Esophagus squamous epithelium (tissue), 5 donors: ENCODE measurements around the gene PSAT1. TPM values are rescaled to one million over a fixed set of nuclear protein-coding genes. Genes with fewer than 3 reads are reported as not detected.

Source experiments
- DNase-seq: peaks from one replicate; lab custom pipeline; 2025; lab: John Stamatoyannopoulos, UW
- H3K27ac ChIP-seq, 4 donors: fragments of 200-600 bp; sonication (generic); one replicate each; pipeline ENCODE4 v1.5.1; 2016 to 2019; ENCODE audit warnings: mild to moderate bottlenecking in 1 of 4
- H3K27me3 ChIP-seq, 4 donors: fragments of 200-600 bp; sonication (generic); 1 replicate in 3 of 4; 2 replicates in 1 of 4; pipeline versions ENCODE4 v1.5.1 to v1.6.0; 2017 to 2021; ENCODE audit warnings: antibody characterized with exemption in 1 of 4
- H3K36me3 ChIP-seq, 3 donors: fragments of 200-600 bp; sonication (generic); one replicate each; pipeline ENCODE4 v1.5.1; 2016 to 2019
- H3K4me1 ChIP-seq, 3 donors: fragments of 200-600 bp; sonication (generic); one replicate each; pipeline ENCODE4 v1.5.1; 2017 to 2019
- H3K4me3 ChIP-seq, 4 donors: fragments of 200-600 bp; sonication (generic); 1 replicate in 3 of 4; 2 replicates in 1 of 4; pipeline ENCODE4 v1.5.1; 2016 to 2019; ENCODE audit warnings: mild to moderate bottlenecking in 2 of 4, moderate library complexity in 1 of 4
- H3K9me3 ChIP-seq, 3 donors: fragments of 200-600 bp; sonication (generic); one replicate each; pipeline ENCODE4 v1.5.1; 2016 to 2019
- POLR2A ChIP-seq, 4 donors: fragments of 450-650 bp; IDR thresholded peaks; one replicate each; pipeline ENCODE4 v1.6.1; 2017; ENCODE audit warnings: antibody characterized with exemption in 4 of 4, mild to moderate bottlenecking in 4 of 4, moderate library complexity in 3 of 4
- WGBS, 2 donors: methylation state at CpG; one replicate each; pipeline ENCODE4 v1.1.5; 2018; 5-methylcytosine and 5-hydroxymethylcytosine counted together
- intact Hi-C: fragments of 100-400 bp; cut with DNase I; formaldehyde crosslinking; loops from one replicate; pipeline ENCODE4 v1.15.0; 2022
- total RNA-seq, 4 donors: library from RNA; depleted of rRNA; stranded (reverse); fragments of >200 nt; gene quantifications; one replicate each; pipeline ENCODE4 v1.1.0, GENCODE V29; 2016
- TF ChIP-seq, protein P1 (sequence below), 6 experiments: fragments of 450-650 bp in 4 of 6; fragments of 200-600 bp in 2 of 6; sonication (generic) in 2 of 6; IDR thresholded peaks; one replicate each; pipeline ENCODE4 v1.5.1; 2016 to 2019; ENCODE audit warnings: antibody characterized with exemption in 6 of 6, mild to moderate bottlenecking in 4 of 6, moderate library complexity in 4 of 6
- donor health status: DM: yes; HTN: yes; CAD: no.

Gene PSAT1
- total RNA-seq, 4 donors from 2014 or later, result 16.2 to 76.1 (median 37.8) TPM

- H3K9me3 ChIP-seq, result no peaks in the 10 kb centered on the region
- no peak overlapping the region for H3K4me3 ChIP-seq
- peaks cover 4 to 66% (median 19%) of the 10 kb centered on the region in 3 donors for H3K4me1 ChIP-seq
- no peak for DNase-seq
- no peaks in the 10 kb centered on the region for H3K27me3 ChIP-seq
- WGBS, 2 donors, result 32 to 41% methylated on average over 6 of the region's 6 CpGs
- intact Hi-C loops, result no loop called here
- peak overlapping the region in 1 of 4 donors; percentile 29 for H3K27ac ChIP-seq
- TF ChIP-seq, protein P1, sequence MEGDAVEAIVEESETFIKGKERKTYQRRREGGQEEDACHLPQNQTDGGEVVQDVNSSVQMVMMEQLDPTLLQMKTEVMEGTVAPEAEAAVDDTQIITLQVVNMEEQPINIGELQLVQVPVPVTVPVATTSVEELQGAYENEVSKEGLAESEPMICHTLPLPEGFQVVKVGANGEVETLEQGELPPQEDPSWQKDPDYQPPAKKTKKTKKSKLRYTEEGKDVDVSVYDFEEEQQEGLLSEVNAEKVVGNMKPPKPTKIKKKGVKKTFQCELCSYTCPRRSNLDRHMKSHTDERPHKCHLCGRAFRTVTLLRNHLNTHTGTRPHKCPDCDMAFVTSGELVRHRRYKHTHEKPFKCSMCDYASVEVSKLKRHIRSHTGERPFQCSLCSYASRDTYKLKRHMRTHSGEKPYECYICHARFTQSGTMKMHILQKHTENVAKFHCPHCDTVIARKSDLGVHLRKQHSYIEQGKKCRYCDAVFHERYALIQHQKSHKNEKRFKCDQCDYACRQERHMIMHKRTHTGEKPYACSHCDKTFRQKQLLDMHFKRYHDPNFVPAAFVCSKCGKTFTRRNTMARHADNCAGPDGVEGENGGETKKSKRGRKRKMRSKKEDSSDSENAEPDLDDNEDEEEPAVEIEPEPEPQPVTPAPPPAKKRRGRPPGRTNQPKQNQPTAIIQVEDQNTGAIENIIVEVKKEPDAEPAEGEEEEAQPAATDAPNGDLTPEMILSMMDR (IDR thresholded peaks at IDR 0.05), result no peak
- TF ChIP-seq POLR2A (IDR thresholded peaks at IDR 0.05), result no peak
- H3K36me3 ChIP-seq, result no peaks in the 10 kb centered on the region
Observed at GRCh38 chr9:78292026-78292425, 4.9 kb upstream of the PSAT1 start.

- Histone ChIP-seq H3K27ac (no peak overlapping the region), H3K4me1 (peaks cover 4 to 69% (median 22%) of the 10 kb centered on the region in 3 donors), H3K36me3 (no peaks in the 10 kb centered on the region), H3K4me3 (no peak overlapping the region), H3K27me3 (peaks cover 0 to 4% (median 0%) of the 10 kb centered on the region in 4 donors), H3K9me3 (no peaks in the 10 kb centered on the region)
- 92% methylated on average over 8 to 9 of the region's 9 CpGs for WGBS, 2 donors
- DNase-seq, result no peak
- TF ChIP-seq POLR2A (IDR thresholded peaks at IDR 0.05), result no peak
- TF ChIP-seq, protein P1 (IDR thresholded peaks at IDR 0.05), result no peak
- intact Hi-C loops, result no loop called here
Observed at GRCh38 chr9:78292716-78293497, 4.0 kb upstream of the PSAT1 start.

DNA sequence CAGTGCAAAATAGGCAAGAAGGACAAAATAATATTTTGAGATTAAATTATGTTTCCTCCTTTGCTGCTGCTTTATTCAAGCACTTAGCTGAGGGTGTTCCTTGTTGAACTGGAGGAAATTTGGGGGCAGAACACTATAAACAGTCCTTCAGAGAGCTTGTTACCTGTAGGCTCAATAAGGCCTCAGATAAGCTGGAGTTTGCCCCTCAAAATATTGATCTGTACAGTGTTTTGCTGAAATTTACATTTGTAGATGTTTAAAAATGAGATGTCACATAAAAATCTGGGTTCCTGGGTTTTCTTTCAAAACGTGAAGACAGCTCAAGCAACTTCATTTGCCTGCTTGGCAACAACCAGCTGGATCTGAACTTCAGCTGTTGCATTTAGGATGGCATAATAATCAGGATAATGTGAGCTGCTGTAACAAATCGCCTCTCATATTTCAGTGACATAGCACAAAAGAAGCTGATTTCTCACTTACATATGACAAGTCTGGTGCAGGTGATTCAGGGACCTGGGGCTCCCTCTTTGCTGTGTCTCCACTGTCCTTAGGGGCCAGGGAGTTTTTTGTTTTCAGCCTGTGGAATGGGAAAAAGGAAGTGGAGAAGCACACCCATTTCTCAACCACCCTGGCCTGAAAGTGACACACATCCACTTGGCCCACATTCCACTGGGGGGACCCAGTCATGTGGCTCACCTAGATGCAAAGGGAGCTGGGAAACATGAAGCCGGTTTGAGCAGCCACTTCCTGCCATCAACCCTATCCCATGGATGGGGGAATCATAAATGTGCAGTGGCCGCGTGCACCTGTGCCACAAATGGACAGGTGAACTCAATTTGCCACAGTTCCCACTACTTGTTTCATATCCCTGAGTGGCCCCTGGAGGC, 2.4 kb upstream of the PSAT1 start:
- TF ChIP-seq POLR2A (IDR thresholded peaks at IDR 0.05), result no peak
- TF ChIP-seq, protein P1 (IDR thresholded peaks at IDR 0.05), result no peak
- intact Hi-C loops, result no loop called here
- H3K4me3 ChIP-seq, result no peak overlapping the region
- H3K36me3 ChIP-seq, result no peaks in the 10 kb centered on the region
- H3K27me3 ChIP-seq, result peaks cover 0 to 9% (median 0%) of the 10 kb centered on the region in 4 donors
- WGBS, 2 donors, result 58 to 88% methylated on average over 2 to 5 of the region's 5 CpGs
- DNase-seq, result no peak
- no peaks in the 10 kb centered on the region for H3K9me3 ChIP-seq
- H3K4me1 ChIP-seq, result peaks cover 4 to 61% (median 26%) of the 10 kb centered on the region in 3 donors
- no peak overlapping the region for H3K27ac ChIP-seq

- TF ChIP-seq, protein P1 (IDR thresholded peaks at IDR 0.05), result no peak
- TF ChIP-seq POLR2A (IDR thresholded peaks at IDR 0.05), result no peak
- Histone ChIP-seq H3K9me3 (no peaks in the 10 kb centered on the region), H3K36me3 (no peaks in the 10 kb centered on the region), H3K27me3 (peaks cover 0 to 15% (median 0%) of the 10 kb centered on the region in 4 donors), H3K27ac (peak overlapping the region in 1 of 4 donors; percentile 81), H3K4me3 (no peak overlapping the region), H3K4me1 (peaks cover 4 to 55% (median 22%) of the 10 kb centered on the region in 3 donors)
- intact Hi-C loops, result no loop called here
- no peak for DNase-seq
- 73 to 86% methylated on average over 3 of the region's 3 CpGs for WGBS, 2 donors
Observed at GRCh38 chr9:78295177-78295575, 1.7 kb upstream of the PSAT1 start.
